ENCODE measurements around the gene ORC3.
"Not testable (repeated sequence)": the region's sequence is repeated elsewhere in the genome, so short reads cannot be mapped to it uniquely, and the experiment has no call there.

Gene ORC3

DNA sequence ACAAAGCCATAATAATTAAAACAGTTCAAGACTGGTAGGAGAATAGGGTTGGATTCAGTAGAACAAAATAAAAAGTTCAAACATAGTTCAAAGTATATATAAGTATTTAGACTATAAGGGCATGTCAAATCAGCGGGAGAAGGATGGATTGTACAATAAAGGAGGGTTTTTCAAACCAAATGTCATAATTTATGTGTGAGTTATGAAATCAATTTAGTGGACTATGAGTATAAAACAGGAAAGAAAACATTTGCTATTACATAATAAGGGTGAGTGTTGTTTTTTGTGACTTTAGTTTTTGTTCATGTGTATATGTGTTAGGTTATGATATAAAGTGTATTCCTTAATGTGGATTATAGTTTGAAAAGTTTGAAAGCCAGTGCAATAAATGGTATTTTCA is 10.6 kb downstream of the ORC3 start:
- no peak overlapping the region for H3K4me3 ChIP-seq (ENCODE audit: low read depth, low read length)
- TF ChIP-seq, protein P1, sequence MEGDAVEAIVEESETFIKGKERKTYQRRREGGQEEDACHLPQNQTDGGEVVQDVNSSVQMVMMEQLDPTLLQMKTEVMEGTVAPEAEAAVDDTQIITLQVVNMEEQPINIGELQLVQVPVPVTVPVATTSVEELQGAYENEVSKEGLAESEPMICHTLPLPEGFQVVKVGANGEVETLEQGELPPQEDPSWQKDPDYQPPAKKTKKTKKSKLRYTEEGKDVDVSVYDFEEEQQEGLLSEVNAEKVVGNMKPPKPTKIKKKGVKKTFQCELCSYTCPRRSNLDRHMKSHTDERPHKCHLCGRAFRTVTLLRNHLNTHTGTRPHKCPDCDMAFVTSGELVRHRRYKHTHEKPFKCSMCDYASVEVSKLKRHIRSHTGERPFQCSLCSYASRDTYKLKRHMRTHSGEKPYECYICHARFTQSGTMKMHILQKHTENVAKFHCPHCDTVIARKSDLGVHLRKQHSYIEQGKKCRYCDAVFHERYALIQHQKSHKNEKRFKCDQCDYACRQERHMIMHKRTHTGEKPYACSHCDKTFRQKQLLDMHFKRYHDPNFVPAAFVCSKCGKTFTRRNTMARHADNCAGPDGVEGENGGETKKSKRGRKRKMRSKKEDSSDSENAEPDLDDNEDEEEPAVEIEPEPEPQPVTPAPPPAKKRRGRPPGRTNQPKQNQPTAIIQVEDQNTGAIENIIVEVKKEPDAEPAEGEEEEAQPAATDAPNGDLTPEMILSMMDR (IDR thresholded peaks at IDR 0.05; ENCODE audit: low read depth, low read length), result no peak

DNA sequence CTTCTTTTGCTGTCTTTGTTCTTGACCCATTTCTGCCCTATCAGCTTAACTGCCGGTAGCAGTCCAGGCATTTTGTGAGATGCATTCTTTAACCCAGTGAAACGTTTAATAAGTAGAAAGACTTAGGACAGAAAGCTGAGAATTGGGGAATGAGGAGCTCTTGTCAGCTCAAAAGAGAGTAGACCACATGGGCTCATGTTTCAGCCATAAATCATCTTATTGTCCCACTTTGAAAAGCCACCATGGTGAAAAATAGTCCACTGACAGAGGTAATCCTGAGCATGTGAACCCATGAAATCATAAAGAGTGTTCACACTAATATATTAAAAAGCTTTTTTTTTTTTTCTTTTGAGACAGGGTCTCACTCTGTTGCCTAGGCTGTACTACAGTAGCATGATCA is 16.3 kb downstream of the ORC3 start:
- H3K4me3 ChIP-seq (ENCODE audit: low read depth, low read length), result no peak overlapping the region
- TF ChIP-seq, protein P1 (IDR thresholded peaks at IDR 0.05; ENCODE audit: low read depth, low read length), result no peak

DNA sequence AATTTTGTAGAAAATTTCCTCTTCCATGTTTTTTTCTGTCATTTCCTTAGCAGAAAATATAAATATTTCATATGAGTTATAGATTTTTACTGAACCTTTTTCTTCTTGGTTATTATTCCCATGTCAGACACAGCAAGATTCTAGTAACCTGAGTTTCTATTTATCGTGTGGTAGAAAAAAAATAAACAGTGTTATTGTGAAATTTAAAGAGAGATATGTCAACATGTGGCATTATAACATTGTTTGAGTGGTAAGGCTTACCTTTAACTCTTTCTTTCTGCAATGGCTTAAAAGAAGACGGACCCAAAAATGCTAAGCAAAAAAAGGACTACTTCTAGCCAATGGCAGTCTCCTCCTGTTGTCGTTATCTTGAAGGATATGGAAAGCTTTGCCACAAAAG is 18.9 kb downstream of the ORC3 start:
- TF ChIP-seq, protein P1 (IDR thresholded peaks at IDR 0.05; ENCODE audit: low read depth, low read length), result no peak
- H3K4me3 ChIP-seq (ENCODE audit: low read depth, low read length), result no peak overlapping the region

DNA sequence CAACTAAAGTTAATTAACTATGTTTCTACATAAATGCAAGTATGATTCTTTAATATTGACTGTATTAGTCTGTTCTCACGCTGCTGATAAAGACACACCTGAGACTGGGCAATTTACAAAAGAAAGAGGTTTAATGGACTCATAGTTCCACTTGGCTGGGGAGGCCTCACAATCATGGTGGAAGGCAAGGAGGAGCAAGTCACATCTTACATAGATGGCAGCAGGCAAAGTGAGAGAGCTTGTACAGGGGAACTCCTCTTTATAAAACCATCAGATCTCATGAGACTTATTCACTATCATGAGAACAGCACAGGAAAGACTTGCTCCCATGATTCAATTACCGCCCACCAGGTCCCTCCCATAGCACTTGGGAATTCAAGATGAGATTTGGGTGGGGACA is 23.1 kb downstream of the ORC3 start:
- H3K4me3 ChIP-seq (ENCODE audit: low read depth, low read length), result not testable (repeated sequence)

DNA sequence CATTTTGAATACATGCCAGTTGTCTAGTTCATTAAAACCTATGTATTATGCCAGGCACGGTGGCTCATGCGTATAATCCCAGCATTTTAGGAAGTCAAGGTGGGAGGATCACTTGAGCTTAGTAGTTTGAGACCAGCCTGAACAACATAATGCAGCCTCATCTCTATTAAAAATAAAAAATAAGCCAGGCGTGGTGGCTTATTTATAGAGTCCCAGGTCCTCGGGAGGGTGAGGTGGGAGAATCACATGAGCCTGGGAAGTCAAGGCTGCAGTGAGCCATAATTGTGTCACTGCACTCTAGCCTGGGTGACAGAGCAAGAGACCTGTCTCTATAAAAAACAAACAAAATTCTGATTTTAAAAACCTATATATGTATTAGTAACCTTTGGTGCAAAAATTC is 27.5 kb downstream of the ORC3 start:
- H3K4me3 ChIP-seq (ENCODE audit: low read depth, low read length), result no peak overlapping the region
- TF ChIP-seq, protein P1 (IDR thresholded peaks at IDR 0.05; ENCODE audit: low read depth, low read length), result no peak

DNA sequence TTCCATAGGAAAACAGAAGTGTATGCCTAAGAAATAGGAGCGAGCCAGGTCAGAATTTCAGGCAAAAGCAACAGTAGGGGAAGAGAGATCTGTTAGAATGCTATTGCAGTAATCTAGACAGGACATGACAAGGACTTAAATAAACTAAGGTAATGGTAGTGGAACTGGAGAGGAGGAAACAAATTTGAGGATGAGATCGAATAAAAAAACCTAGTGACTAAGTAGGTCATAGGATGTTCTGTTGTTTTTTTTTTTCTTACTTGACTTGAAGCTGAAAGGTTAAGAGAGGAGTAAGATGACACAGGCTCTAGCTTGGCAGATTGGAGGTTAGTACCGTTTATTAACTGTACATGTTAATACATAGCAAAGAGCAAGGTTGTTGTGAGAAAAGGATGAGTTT is 28.6 kb downstream of the ORC3 start:
- TF ChIP-seq, protein P1 (IDR thresholded peaks at IDR 0.05; ENCODE audit: low read depth, low read length), result no peak
- no peak overlapping the region for H3K4me3 ChIP-seq (ENCODE audit: low read depth, low read length)

DNA sequence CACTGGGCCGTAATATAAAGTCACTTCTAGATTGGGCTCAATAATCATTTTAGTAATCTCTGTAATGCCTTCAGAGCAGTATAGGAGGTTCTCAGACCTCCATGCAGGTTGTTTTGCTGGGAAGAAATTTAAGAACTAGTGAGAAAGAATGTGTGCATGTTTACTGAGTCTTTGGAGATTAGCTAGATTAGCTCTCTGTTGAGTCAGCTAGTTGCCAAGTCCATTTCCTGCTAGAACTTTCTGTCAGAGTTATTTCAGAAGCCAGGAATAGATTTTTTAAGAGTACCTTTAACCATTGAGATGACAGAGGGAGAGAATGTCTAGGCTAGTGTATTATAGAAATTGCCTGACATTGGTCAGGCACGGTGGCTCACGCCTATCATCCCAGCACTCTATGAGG is 33.3 kb downstream of the ORC3 start:
- TF ChIP-seq, protein P1 (IDR thresholded peaks at IDR 0.05; ENCODE audit: low read depth, low read length), result no peak
- H3K4me3 ChIP-seq (ENCODE audit: low read depth, low read length), result no peak overlapping the region

DNA sequence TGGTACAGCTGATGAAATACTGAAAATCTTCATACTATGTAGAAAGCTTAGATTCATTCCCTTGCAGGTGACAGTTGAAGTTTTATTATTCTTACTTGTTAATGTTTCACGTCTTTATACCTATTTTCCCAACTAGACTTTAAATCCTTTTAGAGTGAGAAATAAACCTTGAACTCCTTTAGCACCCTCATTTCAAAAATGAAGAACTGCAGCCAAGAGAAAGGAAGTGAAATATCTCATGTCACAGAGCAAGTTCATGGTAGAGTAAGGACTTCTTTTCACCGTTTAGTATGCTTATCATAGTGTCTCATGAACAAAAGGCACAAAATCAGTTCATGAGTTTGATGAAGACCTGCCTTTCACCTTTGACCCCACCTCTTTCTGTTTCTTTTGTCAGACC is 38.5 kb downstream of the ORC3 start:
- H3K4me3 ChIP-seq (ENCODE audit: low read depth, low read length), result no peak overlapping the region
- TF ChIP-seq, protein P1 (IDR thresholded peaks at IDR 0.05; ENCODE audit: low read depth, low read length), result no peak
